IPS DF 6.9 (cell line): Measurements from ENCODE around the gene ADGRD1.

Source experiments
- DNase-seq: peaks from one replicate; pipeline ENCODE4 v3.0.0-alpha.2; 2013; ENCODE audit warnings: low read depth, low spot score
- H3K27ac ChIP-seq: one replicate; pipeline ENCODE4 v1.5.1; 2013; ENCODE audit warnings: low read length, control low read depth
- H3K27me3 ChIP-seq: 2 replicates; pipeline ENCODE4 v1.6.1; 2013; ENCODE audit warnings: mild to moderate bottlenecking, low read length; ENCODE audit not compliant: control insufficient read depth, insufficient read depth
- H3K36me3 ChIP-seq: 2 replicates; pipeline ENCODE4 v1.6.1; 2013; ENCODE audit warnings: low read length; ENCODE audit not compliant: control insufficient read depth, insufficient read depth
- H3K4me1 ChIP-seq: 2 replicates; pipeline ENCODE4 v1.6.1; 2013; ENCODE audit warnings: low read length; ENCODE audit not compliant: control insufficient read depth, insufficient read depth
- H3K4me3 ChIP-seq: 2 replicates; pipeline ENCODE4 v1.5.1; 2013; ENCODE audit warnings: mild to moderate bottlenecking, low read length
- H3K9me3 ChIP-seq: 2 replicates; pipeline ENCODE4 v1.6.1; 2013; ENCODE audit warnings: low read length, inconsistent platforms; ENCODE audit not compliant: control insufficient read depth, insufficient read depth
- WGBS: extraction: QIAGEN DNeasy Blood & Tissue Kit; methylation state at CpG from one replicate; pipeline ENCODE4 v1.1.7; 2013; ENCODE audit warnings: mixed read lengths, missing lambda C conversion rate; ENCODE audit not compliant: insufficient read length, insufficient coverage; 5-methylcytosine and 5-hydroxymethylcytosine counted together

The ADGRD1 gene

DNA sequence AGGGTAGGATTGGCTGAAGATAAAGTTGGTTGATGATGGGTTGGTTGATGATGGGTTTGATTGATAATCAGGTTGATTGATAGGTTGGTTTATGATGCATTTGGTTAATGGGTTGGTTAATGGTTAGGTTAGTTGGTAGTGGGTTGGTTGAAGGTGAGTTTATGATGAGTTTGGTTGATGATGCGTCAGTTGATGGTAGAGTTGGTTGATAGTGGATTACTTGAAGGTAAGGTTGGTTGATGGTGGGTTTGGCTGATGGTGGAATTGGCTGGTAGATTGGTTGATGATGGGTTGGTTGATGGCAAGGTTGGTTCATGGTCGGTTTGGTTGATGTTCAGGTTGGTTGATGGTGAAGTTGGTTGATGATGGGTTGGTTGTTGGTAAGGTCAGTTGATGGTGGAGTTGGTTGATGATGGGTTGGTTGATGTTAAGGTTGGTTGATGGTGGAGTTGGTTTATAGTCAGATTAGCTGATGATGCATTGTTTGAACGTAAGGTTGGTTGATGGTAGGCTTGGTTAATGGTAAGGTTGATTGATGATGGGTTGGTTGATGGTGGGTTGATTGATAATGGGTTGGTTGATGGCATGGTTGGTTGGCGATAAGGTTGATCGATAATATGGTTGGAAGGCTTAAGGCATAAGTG is 146.4 kb downstream of the ADGRD1 start:
- Histone ChIP-seq H3K36me3 (no peaks in the 10 kb centered on the region; the same call in 1 of the 2 replicates), H3K27me3 (no peaks in the 10 kb centered on the region), H3K4me1 (no peaks in the 10 kb centered on the region), H3K4me3 (no peak overlapping the region), H3K9me3 (no peaks in the 10 kb centered on the region), H3K27ac (no peak overlapping the region)
- DNase-seq = no peak
- 100% methylated on average over 5 of the region's 5 CpGs for WGBS

- H3K4me3 ChIP-seq = no peak overlapping the region
- H3K9me3 ChIP-seq = no peaks in the 10 kb centered on the region
- no peaks in the 10 kb centered on the region for H3K4me1 ChIP-seq
- no peaks in the 10 kb centered on the region; the same call in 1 of the 2 replicates for H3K36me3 ChIP-seq
- DNase-seq = no peak
- WGBS = no CpG with 5 or more reads among the region's 4 CpGs
- H3K27ac ChIP-seq = no peak overlapping the region
- no peaks in the 10 kb centered on the region for H3K27me3 ChIP-seq
Observed at GRCh38 chr12:131101006-131101405, 147.3 kb downstream of the ADGRD1 start.

DNA sequence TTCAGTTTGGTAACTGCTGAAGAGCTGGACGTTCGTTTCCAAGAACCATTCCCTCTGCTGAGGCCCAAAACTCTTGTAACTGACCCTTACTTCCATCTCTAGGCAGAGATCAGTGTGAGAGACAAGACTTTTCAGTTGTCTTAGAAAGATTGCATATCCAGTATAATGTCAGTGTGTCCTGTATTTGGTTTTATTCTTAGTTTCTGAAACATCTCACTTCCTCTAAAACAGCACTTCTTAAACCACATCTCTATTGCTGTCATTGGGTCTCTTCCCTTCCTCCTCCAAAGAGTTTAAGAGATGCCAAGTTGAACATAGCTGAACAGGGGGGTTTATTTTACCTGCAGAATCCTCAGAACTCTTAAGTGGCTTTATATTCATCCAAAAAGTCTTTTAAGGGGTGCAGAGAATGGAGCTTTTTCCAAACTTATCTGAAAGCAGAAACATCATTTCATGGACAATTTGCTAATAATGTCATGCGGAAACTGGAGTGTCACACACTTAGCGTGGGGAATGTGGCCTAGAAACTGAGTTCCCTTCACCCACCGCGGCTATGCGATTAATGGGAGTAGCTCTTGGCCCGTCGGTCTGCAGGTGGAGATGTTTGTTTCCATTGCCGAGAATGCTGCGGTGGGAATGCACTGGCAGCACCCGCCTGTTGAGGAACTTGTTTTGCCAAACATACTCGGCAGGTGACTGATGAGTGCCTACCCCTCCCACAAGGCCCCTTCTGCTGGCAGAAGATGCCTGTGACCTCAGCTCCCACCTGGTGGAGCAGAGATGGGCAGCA is 148.2 kb downstream of the ADGRD1 start:
- DNase-seq = no peak
- H3K27me3 ChIP-seq = no peaks in the 10 kb centered on the region
- H3K9me3 ChIP-seq = no peaks in the 10 kb centered on the region
- WGBS = no CpG with 5 or more reads among the region's 13 CpGs
- H3K36me3 ChIP-seq = no peaks in the 10 kb centered on the region; the same call in 1 of the 2 replicates
- no peak overlapping the region for H3K4me3 ChIP-seq
- H3K27ac ChIP-seq = no peak overlapping the region
- no peaks in the 10 kb centered on the region for H3K4me1 ChIP-seq

GRCh38 chr12:131102493-131102931 is 148.8 kb downstream of the ADGRD1 start:
- no peaks in the 10 kb centered on the region for H3K9me3 ChIP-seq
- no peaks in the 10 kb centered on the region for H3K4me1 ChIP-seq
- H3K36me3 ChIP-seq = no peaks in the 10 kb centered on the region; the same call in 1 of the 2 replicates
- DNase-seq = no peak
- H3K27me3 ChIP-seq = no peaks in the 10 kb centered on the region
- H3K27ac ChIP-seq = no peak overlapping the region
- H3K4me3 ChIP-seq = no peak overlapping the region
- no CpG with 5 or more reads among the region's 10 CpGs for WGBS

GRCh38 chr12:131102991-131103668 is 149.4 kb downstream of the ADGRD1 start:
- Histone ChIP-seq H3K4me1 (no peaks in the 10 kb centered on the region), H3K27ac (no peak overlapping the region), H3K4me3 (no peak overlapping the region), H3K36me3 (no peaks in the 10 kb centered on the region; the same call in 1 of the 2 replicates), H3K9me3 (no peaks in the 10 kb centered on the region), H3K27me3 (no peaks in the 10 kb centered on the region)
- no peak for DNase-seq
- WGBS = no CpG with 5 or more reads among the region's 19 CpGs

DNA sequence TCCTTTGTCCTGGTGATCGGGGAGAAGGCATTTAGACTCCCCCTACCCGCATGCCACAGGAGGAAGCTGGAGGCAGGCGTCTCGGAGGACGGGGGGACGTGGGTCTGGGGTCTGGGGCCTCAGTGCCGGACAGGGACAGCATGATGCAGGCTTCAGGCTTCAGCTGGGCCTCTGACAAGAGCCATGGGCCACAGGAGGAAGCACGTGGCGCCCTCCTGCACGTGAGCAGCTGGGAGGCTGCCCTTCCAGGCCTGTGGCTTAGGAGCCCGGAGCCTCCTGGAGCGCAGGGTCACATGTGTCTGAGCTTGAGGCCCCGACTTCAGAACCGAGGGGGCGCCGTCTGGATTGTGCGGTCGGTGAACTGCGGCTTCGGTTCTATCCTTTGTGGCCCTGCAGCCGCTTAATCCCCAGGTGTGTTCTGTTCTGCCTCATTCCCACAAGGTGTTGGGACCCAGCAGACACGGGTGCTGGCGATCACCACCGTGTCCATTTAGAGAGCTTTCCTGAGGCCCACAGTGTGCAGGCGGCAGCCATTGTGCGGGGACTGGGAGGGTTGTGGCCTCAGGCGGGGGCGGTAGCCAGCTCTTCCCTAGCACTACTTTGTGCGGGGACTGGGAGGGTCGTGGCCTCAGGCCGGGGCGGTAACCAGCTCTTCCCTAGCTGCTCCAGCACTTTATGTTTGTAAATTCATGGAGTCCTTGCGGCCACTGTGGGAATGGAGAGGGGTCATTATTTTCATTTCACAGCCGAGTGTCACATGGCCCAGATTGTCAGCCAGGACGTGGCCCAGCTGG is 150.2 kb downstream of the ADGRD1 start:
- whole genome bisulfite sequencing = no CpG with 5 or more reads among the region's 35 CpGs
- H3K27me3 ChIP-seq = no peaks in the 10 kb centered on the region

DNA sequence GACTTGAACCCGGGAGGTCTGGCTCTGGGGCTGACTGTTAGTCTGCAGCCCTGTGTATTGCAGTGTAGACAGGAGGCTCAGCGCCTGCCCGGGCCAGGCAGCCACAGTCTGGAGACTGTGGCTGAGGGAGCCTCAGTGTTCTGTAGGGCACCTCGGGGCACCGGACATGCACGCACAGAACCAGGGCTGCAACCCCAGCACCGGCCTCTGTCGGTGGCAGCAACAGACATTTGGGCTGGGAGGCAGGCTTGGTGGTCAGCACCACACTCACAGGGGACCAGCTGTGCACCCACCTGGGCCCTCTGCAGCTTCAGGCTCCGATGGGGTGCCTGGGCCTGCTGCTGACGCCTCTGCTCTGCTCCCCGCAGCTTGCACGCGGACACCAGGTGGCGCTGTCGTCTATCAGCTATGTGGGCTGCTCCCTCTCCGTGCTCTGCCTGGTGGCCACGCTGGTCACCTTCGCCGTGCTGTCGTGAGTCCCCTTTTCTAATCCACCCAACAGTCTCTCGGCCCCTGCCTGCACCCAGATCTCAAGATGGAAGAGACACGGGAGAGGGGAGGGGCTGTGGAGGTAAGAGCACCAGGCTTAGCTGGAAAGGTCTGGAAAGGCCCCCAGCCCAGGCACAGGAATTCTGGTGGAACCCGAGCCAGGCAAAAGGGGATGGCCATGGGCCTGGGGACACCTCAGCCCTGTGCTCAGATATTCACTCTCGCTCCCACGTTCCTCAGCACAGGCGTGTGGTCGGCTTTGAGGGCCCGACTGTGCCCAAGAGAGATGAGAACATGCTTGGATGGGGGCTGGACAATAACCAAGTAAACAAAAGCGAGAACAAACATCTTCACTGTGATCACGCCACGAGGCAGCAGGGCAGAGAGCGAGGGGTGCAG is 151.0 kb downstream of the ADGRD1 start:
- Histone ChIP-seq H3K36me3 (no peaks in the 10 kb centered on the region; the same call in 1 of the 2 replicates), H3K4me1 (no peaks in the 10 kb centered on the region), H3K27me3 (no peaks in the 10 kb centered on the region), H3K4me3 (no peak overlapping the region), H3K27ac (no peak overlapping the region), H3K9me3 (no peaks in the 10 kb centered on the region)
- DNase-seq = peak; percentile 94
- WGBS = no CpG with 5 or more reads among the region's 32 CpGs

More for the DNA sequence above, 150.2 kb downstream of the ADGRD1 start:
- no peaks in the 10 kb centered on the region for H3K9me3 ChIP-seq
- H3K4me1 ChIP-seq = no peaks in the 10 kb centered on the region
- no peak overlapping the region for H3K4me3 ChIP-seq
- no peaks in the 10 kb centered on the region; the same call in 1 of the 2 replicates for H3K36me3 ChIP-seq
- DNase-seq = no peak
- H3K27ac ChIP-seq = no peak overlapping the region

GRCh38 chr12:131105351-131105735 is 151.6 kb downstream of the ADGRD1 start:
- WGBS = no CpG with 5 or more reads among the region's 7 CpGs

DNA sequence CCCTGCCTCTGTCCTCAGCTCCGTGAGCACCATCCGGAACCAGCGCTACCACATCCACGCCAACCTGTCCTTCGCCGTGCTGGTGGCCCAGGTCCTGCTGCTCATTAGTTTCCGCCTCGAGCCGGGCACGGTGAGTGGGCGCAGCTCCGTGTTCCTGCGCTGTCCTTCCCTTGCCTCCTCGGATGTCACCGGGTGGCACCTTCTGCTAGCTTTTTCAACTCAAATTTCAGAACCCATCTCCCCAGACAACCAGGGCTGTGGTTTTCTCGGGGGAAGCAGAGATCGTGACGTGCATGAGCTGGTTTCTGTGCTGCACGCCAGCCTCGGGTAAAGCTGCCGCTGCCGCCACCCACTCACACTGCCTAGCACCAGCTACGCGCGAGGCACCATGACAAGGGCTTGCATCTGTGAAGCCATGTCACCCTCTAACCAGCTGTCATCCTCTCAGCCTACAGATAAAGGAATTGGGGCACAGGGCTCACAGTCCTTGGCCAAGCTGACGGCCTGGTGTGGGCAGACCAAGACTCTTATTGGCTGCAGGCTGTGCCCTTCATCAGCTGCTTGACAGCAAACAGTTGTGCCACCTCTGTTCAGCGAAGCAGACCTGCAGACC is 152.1 kb downstream of the ADGRD1 start:
- Histone ChIP-seq H3K9me3 (no peaks in the 10 kb centered on the region), H3K27ac (no peak overlapping the region), H3K4me3 (no peak overlapping the region), H3K36me3 (no peaks in the 10 kb centered on the region; the same call in 1 of the 2 replicates), H3K4me1 (no peaks in the 10 kb centered on the region), H3K27me3 (no peaks in the 10 kb centered on the region)
- whole genome bisulfite sequencing = no CpG with 5 or more reads among the region's 27 CpGs
- no peak for DNase-seq

More at GRCh38 chr12:131105351-131105735, 151.6 kb downstream of the ADGRD1 start:
- DNase-seq = no peak
- no peak overlapping the region for H3K4me3 ChIP-seq
- H3K27me3 ChIP-seq = no peaks in the 10 kb centered on the region
- H3K9me3 ChIP-seq = no peaks in the 10 kb centered on the region
- no peaks in the 10 kb centered on the region; the same call in 1 of the 2 replicates for H3K36me3 ChIP-seq
- H3K27ac ChIP-seq = no peak overlapping the region
- no peaks in the 10 kb centered on the region for H3K4me1 ChIP-seq
